WERI-Rb-1 (cell line): Measurements from ENCODE around the gene DNAJB1.
A peak's percentile ranks its signal among the peaks of the same experiment; 100 is the strongest.
"Not testable (repeated sequence)": the region's sequence is repeated elsewhere in the genome, so short reads cannot be mapped to it uniquely, and the experiment has no call there.

Experiments used
- DNase-seq: peaks from one replicate; pipeline ENCODE4 v3.0.0-alpha.2; 2020
- H3K27ac ChIP-seq: fragments of 250-450 bp; sonication (Bioruptor Pico); 2 replicates; pipeline ENCODE4 v1.5.1; 2020; ENCODE audit warnings: mild to moderate bottlenecking, moderate library complexity
- H3K27me3 ChIP-seq: fragments of 250-450 bp; sonication (Bioruptor Pico); 2 replicates; pipeline ENCODE4 v1.5.1; 2021; ENCODE audit warnings: mild to moderate bottlenecking, low read depth, moderate library complexity; ENCODE audit not compliant: insufficient read depth, severe bottlenecking
- H3K36me3 ChIP-seq: fragments of 250-450 bp; sonication (Bioruptor Pico); 2 replicates; pipeline ENCODE4 v1.5.1; 2020; ENCODE audit warnings: mild to moderate bottlenecking, moderate library complexity
- H3K4me3 ChIP-seq: 2 replicates; pipeline ENCODE4 v1.5.1; 2011; ENCODE audit warnings: low read depth, mild to moderate bottlenecking, control low read depth, low read length
- H3K9me3 ChIP-seq: fragments of 250-450 bp; sonication (Bioruptor Pico); 2 replicates; pipeline ENCODE4 v1.5.1; 2021; ENCODE audit warnings: mild to moderate bottlenecking, moderate library complexity; ENCODE audit not compliant: severe bottlenecking
- CTCF ChIP-seq: IDR thresholded peaks from 2 replicates; pipeline ENCODE4 v1.5.1; 2011; ENCODE audit warnings: low read depth, mild to moderate bottlenecking, control low read depth, inconsistent platforms, low read length

The DNAJB1 gene

DNA sequence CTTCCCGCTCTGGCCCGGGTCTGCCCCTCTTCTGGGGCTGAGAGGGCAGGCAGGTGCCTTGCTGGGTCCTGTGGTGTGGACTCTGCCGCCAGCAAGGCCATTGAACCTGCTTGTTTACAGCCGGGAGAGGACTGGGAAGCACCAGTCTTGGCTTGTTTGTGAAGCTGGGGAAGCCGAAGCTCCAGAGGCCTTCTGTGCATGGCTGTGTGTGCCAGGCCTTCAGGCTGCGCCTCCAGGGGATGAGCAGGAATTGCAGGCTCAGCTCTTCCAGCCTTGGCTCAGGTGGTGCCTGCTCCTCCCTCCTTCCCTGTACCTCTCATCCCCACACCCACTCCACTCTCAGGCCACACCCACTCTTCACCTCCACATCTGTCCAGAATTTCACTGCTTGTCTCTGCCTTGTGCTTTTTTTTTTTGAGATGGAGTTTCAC, 36.2 kb upstream of the DNAJB1 start:
- Histone ChIP-seq H3K27me3 (no peaks in the 10 kb centered on the region), H3K27ac (no peak overlapping the region), H3K4me3 (no peak overlapping the region), H3K36me3 (peaks cover 12% of the 10 kb centered on the region), H3K9me3 (no peaks in the 10 kb centered on the region)
- peak; percentile 23; the same call in 1 of the 2 replicates for TF ChIP-seq CTCF
- DNase-seq, result no peak

GRCh38 chr19:14553939-14554243, 35.7 kb upstream of the DNAJB1 start:
- no peak overlapping the region for H3K4me3 ChIP-seq
- H3K27ac ChIP-seq, result no peak overlapping the region
- DNase-seq, result no peak
- no peaks in the 10 kb centered on the region for H3K27me3 ChIP-seq
- no peaks in the 10 kb centered on the region for H3K9me3 ChIP-seq
- TF ChIP-seq CTCF, result no peak
- peaks cover 14% of the 10 kb centered on the region for H3K36me3 ChIP-seq

DNA sequence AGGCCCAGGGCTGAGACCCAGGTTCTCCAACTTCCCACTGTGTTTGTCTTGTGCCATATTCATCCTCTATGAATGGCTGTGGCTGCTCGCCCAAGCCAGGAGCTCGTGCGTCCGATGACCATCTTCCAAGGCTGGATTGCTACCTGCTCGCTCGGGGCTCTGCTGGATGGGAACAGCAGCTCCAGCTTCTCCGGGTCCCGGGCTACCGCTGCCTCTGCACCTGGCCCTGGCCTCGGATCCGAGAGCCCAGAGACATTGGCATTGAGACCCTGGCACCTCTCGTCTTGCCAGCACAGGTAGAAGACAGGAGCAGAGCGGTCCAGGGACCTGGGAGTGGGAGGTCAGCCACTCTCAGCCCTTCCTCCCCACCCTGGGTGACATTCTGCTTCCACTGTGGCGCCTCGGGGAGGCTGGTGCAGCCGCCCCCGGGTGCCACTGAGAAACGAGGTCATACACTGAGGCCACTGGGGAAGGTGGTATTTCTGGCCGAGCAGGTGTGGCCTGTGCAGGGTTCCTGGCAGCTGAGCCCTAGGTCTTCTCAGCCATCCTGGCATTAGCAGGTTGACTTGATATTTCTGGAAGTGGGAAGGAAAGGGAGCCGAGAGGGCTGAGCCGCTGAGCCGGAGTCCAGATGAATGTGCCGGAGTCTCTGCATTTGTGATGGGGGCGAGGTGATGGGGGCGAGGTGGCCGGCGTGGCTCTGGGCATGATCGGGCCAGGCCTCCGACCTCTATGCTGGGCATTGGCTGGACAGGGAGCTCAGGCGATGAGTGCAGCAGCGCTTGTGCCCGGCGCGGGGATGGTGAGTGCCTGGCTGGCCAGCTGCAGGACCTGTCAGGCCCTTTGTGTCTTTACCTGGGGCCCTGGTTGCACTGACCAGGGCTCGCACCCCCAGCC, 35.1 kb upstream of the DNAJB1 start:
- no peak overlapping the region for H3K27ac ChIP-seq
- no peaks in the 10 kb centered on the region for H3K9me3 ChIP-seq
- no peak for TF ChIP-seq CTCF
- no peaks in the 10 kb centered on the region for H3K27me3 ChIP-seq
- no peak for DNase-seq
- peaks cover 19% of the 10 kb centered on the region for H3K36me3 ChIP-seq
- no peak overlapping the region for H3K4me3 ChIP-seq

DNA sequence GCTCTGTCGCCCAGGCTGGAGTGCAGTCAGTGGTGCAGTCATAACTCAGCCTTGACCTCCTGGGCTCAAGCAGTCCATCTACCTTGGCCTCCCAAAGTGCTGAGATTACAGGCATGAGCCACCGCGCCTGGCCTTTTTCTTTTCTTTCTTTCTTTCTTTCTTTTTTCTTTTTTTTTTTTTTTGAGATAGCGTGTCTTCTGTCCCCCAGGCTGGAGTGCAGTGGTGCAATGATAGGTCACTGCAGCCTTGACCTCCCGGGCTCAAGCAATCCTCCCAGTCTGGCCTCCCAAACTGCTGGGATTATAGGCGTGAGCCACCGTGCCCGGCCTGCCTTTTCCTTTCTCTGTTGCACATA, 33.8 kb upstream of the DNAJB1 start:
- not testable (repeated sequence) for H3K27me3 ChIP-seq, DNase-seq, H3K27ac ChIP-seq, H3K9me3 ChIP-seq, H3K4me3 ChIP-seq
- peaks cover 16% of the 10 kb centered on the region for H3K36me3 ChIP-seq

- H3K27me3 ChIP-seq, H3K27ac ChIP-seq, H3K9me3 ChIP-seq, H3K4me3 ChIP-seq: not testable (repeated sequence)
- DNase-seq, result peak; percentile 50
- TF ChIP-seq CTCF, result peak; percentile 62; the same call in 1 of the 2 replicates
- peaks cover 16% of the 10 kb centered on the region for H3K36me3 ChIP-seq
These were observed 33.2 kb upstream of the DNAJB1 start for GRCh38 chr19:14551134-14552005.

DNA sequence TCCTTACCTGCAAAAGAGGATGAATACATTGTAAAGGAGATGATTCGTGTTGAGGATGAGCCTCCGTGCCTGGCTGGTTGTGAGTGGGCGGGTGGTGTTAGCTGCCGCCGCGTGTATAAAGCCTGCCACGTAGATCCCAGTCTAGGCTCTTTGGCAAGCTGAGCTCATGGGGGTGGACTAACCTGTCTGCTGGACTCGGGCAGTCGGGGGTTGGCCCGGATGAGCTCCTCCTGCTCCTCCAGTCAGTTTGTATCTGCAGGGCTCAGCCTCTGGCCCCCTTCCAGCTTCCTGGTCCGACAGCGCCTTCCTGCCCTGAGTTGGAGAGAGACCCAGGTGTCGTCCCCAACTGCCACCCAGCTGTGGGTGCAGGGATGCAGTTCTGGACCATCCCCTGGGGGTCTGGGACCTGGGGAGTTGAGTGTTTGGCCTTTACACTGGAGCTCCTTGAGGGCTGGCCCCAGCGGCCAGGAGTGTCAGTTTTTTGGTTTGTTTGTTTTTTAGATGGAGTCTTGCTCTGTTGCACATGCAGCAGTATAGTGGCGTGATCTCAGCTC, 32.1 kb upstream of the DNAJB1 start:
- no peak for DNase-seq
- Histone ChIP-seq H3K4me3 (no peak overlapping the region), H3K27ac (no peak overlapping the region), H3K9me3 (no peaks in the 10 kb centered on the region), H3K27me3 (no peaks in the 10 kb centered on the region), H3K36me3 (peaks cover 20% of the 10 kb centered on the region)
- no peak for TF ChIP-seq CTCF
